Measurements from ENCODE around the gene EFCAB14.

- TF ChIP-seq CTCF (IDR thresholded peaks at IDR 0.05 in 4 of 5, conservative IDR thresholded peaks at IDR 0.05 in 1 of 5), result no peak
- no peak for TF ChIP-seq POLR2A (IDR thresholded peaks at IDR 0.05)
These were observed 45.5 kb upstream of the EFCAB14 start for GRCh38 chr1:46764402-46764801.

All from gastrocnemius medialis (tissue), 4 donors.